TTC549 (cell line): ENCODE data around the gene KRTAP4-3.
"Not testable (repeated sequence)": the region's sequence is repeated elsewhere in the genome, so short reads cannot be mapped to it uniquely, and the experiment has no call there.

Source experiments
- FAIRE-seq: peaks from 2 replicates; lab custom pipeline; 2012; peaks lifted over from hg19 to GRCh38; lab: Jason Lieb, UNC

The KRTAP4-3 gene

DNA sequence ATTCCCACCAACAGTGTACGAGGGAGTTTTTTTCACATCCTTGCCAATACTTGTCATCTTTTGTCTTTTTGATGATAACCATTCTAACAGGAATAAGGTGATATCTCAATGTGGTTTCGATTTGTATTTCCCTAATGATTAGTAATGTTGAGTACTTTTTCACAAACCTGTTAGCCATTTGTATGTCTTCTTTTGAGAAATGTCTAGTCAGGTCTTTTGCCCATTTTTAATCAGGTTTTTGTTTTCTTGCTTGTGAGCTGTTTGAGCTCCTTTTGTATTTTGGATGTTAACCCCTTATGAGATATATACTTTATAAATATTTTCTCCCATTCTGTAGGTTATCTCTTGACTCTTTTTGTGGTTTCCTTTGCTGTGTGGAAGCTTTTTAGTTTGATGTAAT is 16.5 kb downstream of the KRTAP4-3 start:
- no peak for FAIRE-seq

DNA sequence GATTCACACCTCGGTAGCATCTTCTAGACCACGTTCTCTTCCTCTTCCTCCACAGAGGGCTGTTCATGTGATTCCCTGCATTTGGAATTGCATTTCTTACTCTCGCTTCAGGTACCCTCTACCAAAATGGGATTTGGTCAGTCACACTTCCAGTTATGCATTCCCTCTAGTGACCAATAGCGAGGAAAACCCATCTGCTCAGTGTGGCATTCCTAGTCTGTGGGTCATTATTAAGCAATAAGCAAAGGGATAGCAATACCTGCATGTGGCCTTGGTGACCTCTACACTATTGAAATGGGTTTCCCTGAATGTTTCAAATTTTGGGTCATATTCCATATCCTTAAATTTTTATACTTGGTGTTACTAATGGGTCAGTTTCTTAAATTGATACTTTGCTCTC is 18.0 kb downstream of the KRTAP4-3 start:
- FAIRE-seq = no peak

DNA sequence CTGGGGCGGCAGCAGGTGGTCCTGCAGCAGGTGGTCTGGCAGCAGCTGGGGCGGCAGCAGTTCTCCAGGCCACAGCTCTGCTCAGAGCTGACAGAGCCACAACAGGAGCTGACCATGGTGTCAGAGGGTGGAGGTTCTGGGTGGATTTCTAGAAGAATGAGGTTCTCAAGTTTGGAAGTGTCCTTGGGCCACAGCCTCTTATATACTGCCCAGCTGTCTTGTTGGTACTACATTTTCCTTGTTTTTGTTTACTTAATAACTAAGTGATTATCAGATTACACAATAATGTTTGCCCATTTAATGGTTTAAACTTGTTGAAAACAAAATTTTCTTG is 18.4 kb downstream of the KRTAP4-3 start, which contains the start of gene KRTAP4-5:
Gene KRTAP4-5, minus strand, starts transcription at position 174 of the 334 bp plus-strand sequence. Its CDS starts 58 bp downstream, at position 116.
- FAIRE-seq = no peak

DNA sequence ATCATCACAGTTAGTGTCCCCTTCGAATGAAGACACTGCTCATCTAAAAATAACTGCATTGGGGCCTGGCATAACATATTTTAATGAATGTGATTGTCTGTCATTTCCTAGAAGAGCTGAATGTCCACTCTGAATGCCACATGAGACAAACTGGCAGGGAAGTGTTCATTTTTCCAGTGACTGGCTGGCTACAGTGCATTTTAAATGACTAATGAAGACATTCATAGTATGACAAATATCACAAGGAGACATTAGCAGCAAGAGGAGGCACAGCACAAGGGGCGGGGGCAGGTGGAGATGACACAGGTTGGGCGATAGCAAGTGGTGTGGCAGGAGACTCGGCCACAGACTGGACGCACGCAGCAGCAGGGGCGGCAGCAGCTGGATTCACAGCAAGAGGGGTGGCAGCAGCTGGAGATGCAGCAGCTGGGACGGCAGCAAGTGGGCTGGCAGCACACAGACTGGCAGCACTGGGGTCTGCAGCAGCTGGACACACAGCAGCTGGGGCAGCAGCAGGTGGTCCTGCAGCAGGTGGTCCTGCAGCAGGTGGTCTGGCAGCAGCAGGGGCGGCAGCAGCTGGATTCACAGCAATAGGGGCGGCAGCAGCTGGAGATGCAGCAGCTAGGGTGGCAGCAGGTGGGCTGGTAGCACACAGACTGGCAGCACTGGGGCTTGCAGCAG is 18.9 kb downstream of the KRTAP4-3 start:
- FAIRE-seq = not testable (repeated sequence)

DNA sequence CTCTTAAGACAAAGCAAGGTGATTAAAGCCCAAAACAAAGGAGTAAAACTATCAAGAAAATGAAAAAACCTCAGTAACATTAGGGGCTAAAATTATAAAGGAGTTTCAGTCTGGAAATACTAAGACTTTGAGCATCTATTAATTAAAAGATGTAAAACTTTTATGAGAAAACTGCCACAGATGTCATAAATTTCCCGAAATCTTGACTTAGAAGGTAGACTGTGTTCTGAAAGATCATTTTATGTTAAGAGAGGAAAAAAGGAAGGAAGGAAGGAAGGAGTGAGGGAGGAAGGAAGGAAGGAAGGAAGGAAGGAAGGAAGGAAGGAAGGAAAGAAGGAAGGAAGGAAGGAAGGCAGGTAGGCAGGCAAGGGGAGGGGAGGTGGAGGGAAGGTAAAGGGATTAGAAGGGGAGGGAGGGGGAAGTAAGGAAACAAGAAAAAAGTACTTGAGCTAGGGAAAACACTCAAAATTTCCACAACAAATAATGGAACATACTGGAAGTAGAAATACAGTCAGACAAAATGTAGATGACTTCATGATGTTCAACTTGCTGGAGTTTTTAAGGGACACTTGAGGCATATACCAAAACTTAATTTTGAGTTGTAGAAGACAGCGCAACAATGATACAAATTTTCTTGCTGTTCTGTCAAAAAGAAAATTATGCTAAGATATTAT is 20.4 kb downstream of the KRTAP4-3 start:
- no peak for FAIRE-seq

DNA sequence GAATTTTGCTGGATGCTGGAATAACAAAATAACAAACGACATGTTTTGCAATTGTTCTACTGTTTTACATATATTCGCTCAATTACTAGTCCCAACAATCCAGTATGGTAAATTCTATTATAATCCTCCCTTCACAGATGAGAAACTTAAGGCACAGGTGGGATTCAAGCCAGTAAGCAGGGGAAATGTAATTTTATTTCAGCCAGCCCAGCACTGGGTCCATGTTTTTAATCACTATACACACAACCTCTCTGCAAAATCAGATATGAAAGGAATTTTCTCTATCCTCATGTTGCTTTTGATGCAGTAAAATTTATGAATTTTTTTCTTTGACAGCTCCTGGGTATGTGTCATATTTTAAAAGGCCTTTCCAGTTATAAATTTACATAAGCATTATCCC is 22.8 kb downstream of the KRTAP4-3 start:
- FAIRE-seq = no peak

DNA sequence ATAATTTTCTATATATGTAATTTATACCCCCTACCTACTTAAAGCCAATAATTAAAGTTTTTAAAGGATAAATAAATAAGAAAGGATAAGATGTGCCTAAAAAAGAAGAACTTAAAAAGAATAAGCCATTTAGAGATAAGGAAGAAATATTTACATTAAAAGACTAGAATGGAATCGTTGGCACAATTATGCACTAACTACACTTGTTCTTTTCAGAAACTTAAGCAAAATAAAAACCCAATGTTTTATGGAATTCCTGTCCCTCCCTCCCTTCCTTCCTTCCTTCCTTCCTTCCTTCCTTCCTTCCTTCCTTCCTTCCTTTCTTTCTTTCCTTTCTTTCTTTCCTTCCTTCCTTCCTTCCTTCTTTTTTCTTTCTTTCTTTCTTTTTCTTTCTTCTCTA is 23.2 kb downstream of the KRTAP4-3 start:
- FAIRE-seq = no peak

DNA sequence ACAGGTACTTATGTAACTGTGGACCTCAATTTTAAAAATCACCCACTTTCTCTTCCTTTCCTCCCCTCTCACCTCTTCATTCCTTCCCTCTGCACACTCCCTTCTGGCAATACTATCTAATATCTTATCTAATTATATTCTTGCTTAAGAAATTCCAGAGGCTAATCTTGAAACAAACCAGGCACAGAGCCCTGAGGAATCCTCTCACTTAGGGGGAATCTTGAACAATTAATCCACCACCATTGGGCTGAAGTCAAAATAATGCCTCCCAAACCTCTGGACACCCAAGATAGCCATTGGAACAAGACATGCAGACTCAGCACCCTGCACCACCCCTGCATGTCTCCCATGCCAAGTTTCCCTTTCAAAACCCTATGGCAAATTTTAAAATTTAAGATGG is 26.7 kb downstream of the KRTAP4-3 start:
- FAIRE-seq = no peak

DNA sequence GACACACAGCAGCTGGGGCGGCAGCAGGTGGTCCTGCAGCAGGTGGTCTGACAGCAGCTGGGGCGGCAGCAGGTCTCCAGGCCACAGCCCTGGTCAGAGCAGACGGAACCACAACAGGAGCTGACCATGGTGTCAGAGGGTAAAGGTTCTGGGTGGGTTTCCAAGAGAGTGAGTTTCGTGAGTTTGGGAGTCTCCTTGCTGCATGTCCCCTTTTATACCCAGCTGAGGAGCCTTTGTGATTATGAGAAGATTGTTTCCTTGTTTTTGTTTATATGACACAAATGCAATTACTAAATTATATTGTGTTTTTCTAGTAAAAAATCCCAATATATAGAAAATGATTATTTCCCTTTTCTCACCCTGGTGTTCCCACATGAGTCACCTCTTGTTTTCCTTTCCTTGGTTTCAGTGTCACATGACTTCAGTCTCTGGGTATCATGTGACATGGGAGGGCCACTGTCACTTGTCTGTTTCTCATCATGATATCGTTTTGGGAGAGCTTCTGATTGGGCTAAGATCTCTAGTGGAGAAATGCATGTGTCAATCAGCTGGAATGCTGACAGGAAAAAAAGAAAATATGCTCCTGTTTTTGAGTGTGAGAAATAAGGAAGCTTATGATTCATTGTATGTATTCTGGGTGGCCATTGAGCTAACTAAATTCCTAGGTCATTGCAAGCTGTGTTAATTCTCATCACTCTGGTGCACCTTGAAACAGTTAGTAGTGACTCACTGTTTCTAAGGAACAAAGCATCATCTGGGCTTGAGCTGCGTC is 27.5 kb downstream of the KRTAP4-3 start, which contains the start of gene KRTAP4-6:
Gene KRTAP4-6, minus strand, starts transcription at position 185 of the 772 bp plus-strand sequence. Its CDS starts 57 bp downstream, at position 128.
- no peak for FAIRE-seq

DNA sequence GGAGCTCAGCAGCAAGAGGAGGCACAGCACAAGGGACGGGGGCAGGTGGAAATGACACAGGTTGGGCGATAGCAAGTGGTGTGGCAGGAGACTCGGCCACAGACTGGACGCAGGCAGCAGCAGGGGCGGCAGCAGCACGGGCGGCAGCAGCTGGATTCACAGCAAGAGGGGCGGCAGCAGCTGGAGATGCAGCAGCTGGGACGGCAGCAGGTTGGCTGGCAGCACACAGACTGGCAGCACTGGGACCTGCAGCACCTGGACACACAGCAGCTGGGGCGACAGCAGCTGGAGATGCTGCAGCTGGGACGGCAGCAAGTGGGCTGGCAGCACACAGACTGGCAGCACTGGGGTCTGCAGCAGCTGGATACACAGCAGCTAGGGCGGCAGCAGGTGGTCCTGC is 28.2 kb downstream of the KRTAP4-3 start:
- FAIRE-seq = not testable (repeated sequence)

DNA sequence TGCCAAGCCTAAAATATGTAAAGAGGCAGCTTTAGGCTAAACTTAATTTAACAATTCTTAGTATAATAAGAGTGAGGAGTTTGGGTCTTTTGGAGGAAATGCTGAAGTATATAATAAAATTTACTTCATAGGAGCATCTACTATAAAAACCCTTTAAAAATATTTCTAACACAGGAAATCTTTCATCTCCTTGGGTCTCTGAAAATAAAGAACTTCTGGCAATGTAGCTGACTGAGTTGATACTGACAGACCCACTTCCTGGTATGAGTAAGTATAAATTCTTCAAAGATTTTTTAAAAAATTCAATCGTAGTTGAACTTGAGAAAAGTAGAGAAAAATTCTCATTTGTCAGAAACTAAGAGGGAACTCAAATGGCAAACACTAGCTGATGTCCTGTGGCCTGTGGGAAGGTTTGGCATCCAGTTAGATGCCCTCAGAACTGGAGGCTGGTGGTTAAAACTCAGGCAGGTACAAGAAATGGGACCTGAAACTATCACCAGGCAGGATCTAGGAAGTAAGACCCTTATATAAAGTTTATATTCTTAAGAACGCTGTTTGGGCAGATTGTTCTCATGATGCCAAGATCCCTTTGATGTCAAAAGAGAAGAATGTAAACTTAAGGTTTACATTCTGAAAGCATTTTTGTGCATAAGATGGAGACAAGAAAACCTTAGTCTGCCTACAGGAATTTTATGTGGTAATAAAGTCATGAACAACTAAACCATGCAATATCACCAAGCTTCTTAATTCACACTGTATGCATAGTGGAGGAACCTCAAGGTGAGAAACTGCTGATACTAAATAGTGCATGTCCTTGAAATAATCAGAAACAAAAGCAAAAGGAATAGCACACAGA is 33.9 kb downstream of the KRTAP4-3 start:
- no peak for FAIRE-seq

DNA sequence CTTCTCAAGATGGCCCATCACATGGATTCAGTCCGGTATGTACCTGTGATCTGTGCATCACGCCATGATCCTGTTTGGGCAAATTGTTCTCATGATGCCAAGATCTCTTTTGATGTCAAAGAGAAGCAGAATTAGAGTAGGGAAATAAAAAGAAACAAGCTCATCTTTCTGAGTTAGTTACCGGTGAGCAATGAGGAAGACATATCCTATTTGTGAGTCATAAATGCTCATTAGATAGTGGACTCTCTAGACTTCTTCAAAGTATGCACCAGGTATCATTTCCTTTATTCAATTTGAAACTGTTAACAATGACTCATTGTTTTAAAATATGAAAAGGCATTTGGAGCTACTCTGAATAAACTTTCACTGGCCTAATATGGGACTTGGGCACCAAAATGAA is 36.0 kb downstream of the KRTAP4-3 start:
- FAIRE-seq = no peak

DNA sequence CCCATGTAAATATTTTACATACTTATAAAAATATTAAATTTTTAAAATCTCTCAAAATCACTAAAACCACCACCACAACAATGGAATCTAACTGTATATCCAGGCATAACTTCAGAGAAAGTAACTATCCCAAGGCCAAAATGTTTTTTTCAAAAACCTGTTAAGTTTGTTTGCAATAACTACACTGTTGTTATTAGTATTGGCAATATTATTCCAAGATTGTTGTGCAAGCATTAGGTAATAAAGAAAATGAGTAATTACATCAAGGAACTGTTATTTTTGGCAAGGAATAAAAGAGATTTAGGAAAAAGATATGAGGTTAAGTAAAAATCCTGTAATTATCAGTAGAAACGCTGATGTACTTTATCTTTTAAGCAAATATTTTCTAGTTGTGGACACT is 40.6 kb downstream of the KRTAP4-3 start:
- no peak for FAIRE-seq

DNA sequence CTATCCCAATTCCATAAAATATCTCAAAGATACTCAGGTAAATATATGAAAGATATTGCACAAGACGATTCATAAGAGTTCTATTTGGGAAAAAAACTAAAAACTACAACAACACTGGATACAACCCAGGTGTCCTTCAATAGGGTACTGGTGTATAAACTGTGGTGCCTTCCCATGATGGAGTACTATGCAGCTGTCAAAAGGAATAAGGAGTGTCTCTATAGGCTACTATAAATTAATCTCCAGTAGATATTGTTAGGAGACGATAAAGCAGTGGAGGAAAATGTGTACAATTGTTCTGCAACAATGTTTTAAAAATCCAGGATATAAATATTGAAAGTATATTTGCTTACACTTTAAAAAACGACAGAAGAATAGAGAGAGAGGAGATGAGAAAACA is 41.6 kb downstream of the KRTAP4-3 start:
- FAIRE-seq = no peak

DNA sequence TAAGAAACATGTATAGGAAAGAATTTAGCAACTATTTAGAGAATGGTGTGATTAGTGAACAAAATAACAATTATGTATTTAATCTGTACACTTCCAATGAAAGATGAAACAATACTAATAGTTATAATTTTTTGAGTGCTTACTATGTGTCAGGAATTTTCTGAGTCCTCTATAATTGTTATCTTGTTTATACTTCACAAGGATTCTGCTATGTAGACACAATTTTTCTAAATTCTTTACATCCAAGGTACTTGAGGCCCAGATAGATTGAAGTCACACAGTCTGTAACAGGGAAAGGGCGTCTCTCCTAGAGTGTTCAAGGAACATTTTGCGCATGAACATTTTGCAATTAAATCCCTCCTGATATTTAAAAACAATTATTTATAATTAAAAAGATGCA is 43.0 kb downstream of the KRTAP4-3 start:
- FAIRE-seq = no peak

DNA sequence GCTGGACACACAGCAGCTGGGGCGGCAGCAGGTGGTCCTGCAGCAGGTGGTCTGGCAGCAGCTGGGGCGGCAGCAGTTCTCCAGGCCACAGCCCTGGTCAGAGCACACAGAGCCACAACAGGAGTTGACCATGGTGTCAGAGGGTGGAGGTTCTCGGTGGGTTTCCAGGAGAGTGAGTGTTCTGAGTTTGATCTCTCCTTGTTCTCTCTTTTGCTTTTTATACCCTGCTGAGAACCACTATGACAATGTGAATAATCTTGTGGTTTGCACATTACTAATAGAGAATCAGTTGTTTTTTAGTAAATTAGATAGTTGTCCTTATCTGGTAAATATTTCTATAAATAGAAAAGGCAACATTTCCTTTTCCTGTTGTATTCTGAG is 44.0 kb downstream of the KRTAP4-3 start, which contains the start of gene KRTAP4-12:
Gene KRTAP4-12, minus strand, starts transcription at position 192 of the 381 bp plus-strand sequence. Its CDS starts 60 bp downstream, at position 132.
- FAIRE-seq = not testable (repeated sequence)

DNA sequence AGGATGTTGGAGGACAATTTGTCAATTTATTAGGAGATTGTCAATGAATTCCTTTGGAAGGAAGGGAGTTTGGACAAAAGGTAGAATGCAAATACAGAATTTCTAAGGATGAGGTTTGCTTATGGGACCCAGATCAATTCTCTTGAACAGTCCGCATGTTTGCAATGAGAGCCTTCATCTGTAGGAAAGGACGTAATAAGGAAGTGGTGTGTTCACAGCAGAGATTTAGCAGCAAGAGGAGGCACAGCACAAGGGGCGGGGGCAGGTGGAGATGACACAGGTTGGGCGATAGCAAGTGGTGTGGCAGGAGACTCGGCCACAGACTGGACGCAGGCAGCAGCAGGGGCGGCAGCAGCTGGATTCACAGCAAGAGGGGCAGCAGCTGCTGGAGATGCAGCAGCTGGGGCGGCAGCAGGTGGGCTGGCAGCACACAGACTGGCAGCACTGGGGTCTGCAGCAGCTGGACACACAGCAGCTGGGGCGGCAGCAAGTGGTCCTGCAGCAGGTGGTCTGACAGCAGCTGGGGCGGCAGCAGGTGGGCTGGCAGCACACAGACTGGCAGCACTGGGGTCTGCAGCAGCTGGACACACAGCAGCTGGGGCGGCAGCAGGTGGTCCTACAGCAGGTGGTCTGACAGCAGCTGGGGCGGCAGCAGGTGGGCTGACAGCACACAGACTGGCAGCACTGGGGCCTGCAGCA is 44.6 kb downstream of the KRTAP4-3 start:
- not testable (repeated sequence) for FAIRE-seq

DNA sequence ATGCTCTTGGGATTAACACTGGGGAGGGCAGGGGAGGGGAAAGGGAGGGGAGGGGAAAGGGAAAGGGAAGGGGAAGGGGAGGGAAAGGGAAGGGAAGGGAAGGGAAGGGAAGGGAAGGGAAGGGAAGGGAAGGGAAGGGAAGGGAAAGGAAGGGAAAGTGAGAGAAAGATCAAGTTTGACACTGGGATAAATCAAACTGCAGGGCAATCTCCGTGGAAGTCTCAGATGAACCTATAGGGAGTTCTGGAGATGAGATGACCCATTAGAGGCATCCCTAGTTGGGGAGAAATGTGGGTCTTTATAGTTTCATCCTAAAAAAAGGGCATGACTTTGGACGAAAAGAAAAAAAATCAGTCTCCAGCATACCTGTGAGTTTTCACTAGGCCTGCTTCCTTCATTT is 46.3 kb downstream of the KRTAP4-3 start:
- no peak for FAIRE-seq

DNA sequence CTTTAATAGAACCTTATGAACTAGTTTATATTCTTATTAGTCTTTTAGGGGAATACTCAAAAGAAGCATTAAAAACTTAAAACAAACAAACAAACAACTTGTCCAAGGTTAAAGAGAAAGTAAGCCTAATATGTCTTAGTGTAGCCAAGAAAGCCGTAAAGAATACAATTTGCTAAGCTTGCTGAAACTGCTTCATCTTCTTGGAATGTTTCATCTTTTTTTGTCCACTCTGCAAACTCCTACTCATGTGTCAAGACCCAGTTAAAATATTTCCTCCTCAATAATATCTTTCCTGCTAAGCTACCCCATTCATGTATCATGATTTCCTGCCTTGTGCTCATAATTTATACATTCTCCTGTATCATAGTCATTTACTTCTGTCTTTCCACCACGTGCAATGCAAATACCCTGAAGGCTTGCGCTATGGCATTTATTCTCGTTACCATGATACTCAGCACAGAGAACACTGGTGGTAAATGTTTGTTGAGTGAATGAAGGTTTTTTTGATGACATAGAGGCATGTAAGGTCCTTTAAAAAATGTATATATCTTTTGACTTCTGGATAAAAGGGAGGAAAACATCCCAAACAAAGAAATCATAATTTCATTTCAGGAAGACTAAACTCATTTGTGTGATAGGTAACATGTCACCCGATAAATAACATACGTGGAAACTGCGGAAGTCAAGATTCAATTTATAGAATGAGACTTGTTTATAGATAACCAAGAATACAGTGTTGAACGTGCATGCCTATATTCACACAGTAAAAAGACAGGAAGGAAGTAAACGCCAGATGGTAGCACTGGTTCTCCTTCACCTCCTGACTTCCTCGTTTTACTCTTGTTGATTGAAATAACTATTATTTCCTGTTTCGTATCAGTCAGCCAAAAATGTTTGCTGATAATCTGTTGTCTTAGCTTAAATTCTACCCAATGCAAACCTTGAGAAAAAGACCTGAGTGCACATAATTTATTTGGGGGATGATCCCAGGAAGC is 48.0 kb downstream of the KRTAP4-3 start:
- not testable (repeated sequence) for FAIRE-seq

DNA sequence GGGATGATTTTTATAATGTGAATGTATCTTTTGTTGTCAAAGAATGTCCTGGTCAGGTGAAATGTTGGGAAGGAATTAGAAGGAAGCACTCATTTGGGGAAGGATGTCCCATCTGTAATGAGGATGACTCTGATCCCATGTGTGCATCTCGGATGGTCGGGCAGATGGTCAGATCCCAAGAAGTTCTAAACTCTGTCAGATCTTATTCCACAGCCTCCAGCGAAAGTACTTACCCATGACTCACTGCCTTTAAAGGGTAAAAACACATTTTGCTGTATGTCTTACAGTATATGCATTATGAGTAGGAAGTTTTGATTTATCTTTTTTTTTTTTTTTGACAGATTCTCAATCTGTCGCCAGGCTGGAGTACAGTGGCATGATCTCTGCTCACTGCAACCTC is 49.3 kb downstream of the KRTAP4-3 start:
- no peak for FAIRE-seq
